GM21515 (cell line): ENCODE measurements around the gene GMDS.

Experiments used
- ATAC-seq: cut with Tn5 transposase; IDR thresholded peaks from one replicate; pipeline ENCODE4 v1.9.1; 2021; ENCODE audit not compliant: unreplicated experiment

GMDS gene

GRCh38 chr6:2140438-2141128, 104.8 kb downstream of the GMDS start:
- ATAC-seq = no peak

GRCh38 chr6:2135401-2135800, 110.0 kb downstream of the GMDS start:
- ATAC-seq = no peak

GRCh38 chr6:2134554-2134953, 110.9 kb downstream of the GMDS start:
- ATAC-seq = no peak

GRCh38 chr6:2133716-2134310, 111.6 kb downstream of the GMDS start:
- no peak for ATAC-seq

GRCh38 chr6:2132916-2133315, 112.5 kb downstream of the GMDS start:
- ATAC-seq = no peak

GRCh38 chr6:2132416-2132815, 113.0 kb downstream of the GMDS start:
- ATAC-seq = no peak

- ATAC-seq = peak; percentile 55
Observed at GRCh38 chr6:2129182-2129621, 116.2 kb downstream of the GMDS start.

GRCh38 chr6:2127484-2127911, 117.9 kb downstream of the GMDS start:
- no peak for ATAC-seq

- no peak for ATAC-seq
Observed at GRCh38 chr6:2126351-2126750, 119.1 kb downstream of the GMDS start.

GRCh38 chr6:2125158-2125557, 120.2 kb downstream of the GMDS start:
- no peak for ATAC-seq

GRCh38 chr6:2124260-2124709, 121.1 kb downstream of the GMDS start:
- ATAC-seq = no peak

- ATAC-seq = no peak
Observed at GRCh38 chr6:2120912-2121311, 124.5 kb downstream of the GMDS start.

- no peak for ATAC-seq
Observed at GRCh38 chr6:2119275-2119674, 126.1 kb downstream of the GMDS start.

- no peak for ATAC-seq
Observed at GRCh38 chr6:2118136-2118535, 127.3 kb downstream of the GMDS start.

- no peak for ATAC-seq
Observed at GRCh38 chr6:2117447-2117846, 128.0 kb downstream of the GMDS start.

GRCh38 chr6:2116496-2116895, 128.9 kb downstream of the GMDS start:
- no peak for ATAC-seq

GRCh38 chr6:2114100-2114499, 131.3 kb downstream of the GMDS start:
- ATAC-seq = no peak

GRCh38 chr6:2111162-2111677, 134.2 kb downstream of the GMDS start:
- peak; percentile 44 for ATAC-seq

- ATAC-seq = peak; percentile 61
Observed at GRCh38 chr6:2110504-2110903, 134.9 kb downstream of the GMDS start.

- no peak for ATAC-seq
Observed at GRCh38 chr6:2109796-2110195, 135.6 kb downstream of the GMDS start.

- ATAC-seq = no peak
Observed at GRCh38 chr6:2108700-2109306, 136.6 kb downstream of the GMDS start.

GRCh38 chr6:2104524-2104880, 140.9 kb downstream of the GMDS start:
- no peak for ATAC-seq
